Epithelial cell of esophagus (primary cell): ENCODE data around the gene PLEKHG1.

ENCODE experiments used
- DNase-seq: peaks from one replicate; pipeline ENCODE4 v3.0.0; 2010; ENCODE audit warnings: low read depth
- H3K4me3 ChIP-seq: 2 replicates; pipeline ENCODE4 v1.5.1; 2011; ENCODE audit warnings: mild to moderate bottlenecking, low read length, control low read depth
- TF ChIP-seq, protein P1 (sequence below): IDR thresholded peaks from 2 replicates; pipeline ENCODE4 v1.5.1; 2011; ENCODE audit warnings: low read depth, mild to moderate bottlenecking, low read length, control low read depth, inconsistent platforms; ENCODE audit not compliant: insufficient read depth; ENCODE audit errors: missing control alignments

Gene PLEKHG1

DNA sequence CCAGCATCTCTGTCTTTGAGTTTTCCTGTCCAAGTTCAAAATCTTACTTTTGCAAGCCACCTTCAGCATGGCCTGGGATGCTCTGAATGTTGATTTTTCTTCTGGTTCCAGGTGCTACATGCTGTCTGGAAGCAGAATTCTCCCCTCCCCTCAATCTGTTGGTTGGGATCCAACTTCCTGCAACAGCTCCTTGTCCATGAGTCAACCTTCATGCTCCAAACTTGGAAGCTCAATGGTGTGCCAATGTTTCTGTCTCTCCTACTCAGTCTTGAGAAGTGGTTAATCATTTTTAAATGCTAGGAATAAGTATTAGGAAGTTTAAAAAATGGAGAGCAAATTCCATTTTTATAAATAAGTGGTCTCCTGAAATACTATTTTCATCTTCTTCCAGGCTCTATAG is 33.2 kb upstream of the PLEKHG1 start:
- TF ChIP-seq, protein P1, sequence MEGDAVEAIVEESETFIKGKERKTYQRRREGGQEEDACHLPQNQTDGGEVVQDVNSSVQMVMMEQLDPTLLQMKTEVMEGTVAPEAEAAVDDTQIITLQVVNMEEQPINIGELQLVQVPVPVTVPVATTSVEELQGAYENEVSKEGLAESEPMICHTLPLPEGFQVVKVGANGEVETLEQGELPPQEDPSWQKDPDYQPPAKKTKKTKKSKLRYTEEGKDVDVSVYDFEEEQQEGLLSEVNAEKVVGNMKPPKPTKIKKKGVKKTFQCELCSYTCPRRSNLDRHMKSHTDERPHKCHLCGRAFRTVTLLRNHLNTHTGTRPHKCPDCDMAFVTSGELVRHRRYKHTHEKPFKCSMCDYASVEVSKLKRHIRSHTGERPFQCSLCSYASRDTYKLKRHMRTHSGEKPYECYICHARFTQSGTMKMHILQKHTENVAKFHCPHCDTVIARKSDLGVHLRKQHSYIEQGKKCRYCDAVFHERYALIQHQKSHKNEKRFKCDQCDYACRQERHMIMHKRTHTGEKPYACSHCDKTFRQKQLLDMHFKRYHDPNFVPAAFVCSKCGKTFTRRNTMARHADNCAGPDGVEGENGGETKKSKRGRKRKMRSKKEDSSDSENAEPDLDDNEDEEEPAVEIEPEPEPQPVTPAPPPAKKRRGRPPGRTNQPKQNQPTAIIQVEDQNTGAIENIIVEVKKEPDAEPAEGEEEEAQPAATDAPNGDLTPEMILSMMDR, result no peak
- DNase-seq, result peak; percentile 34

DNA sequence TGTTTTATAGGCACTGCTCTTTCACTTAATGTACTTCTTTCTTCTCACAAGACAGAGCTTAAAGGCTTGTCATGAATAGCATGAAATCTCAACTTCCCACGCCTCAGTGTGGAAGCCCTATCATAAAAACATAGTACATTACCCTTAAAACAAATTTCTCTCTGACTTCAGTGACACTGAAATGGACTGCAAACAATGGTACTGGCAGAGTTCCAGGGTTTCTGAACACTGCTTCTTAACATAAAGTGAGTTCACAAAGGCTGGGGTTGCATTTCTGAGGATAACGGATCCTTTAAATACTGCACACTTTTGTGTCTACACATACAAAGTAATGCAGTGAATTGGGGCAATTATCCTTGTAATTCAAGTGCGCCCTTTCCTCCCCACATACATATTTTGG is 32.3 kb upstream of the PLEKHG1 start:
- TF ChIP-seq, protein P1, result no peak
- H3K4me3 ChIP-seq, result no peak overlapping the region
- no peak for DNase-seq

More for the DNA sequence above, 33.2 kb upstream of the PLEKHG1 start:
- no peak overlapping the region for H3K4me3 ChIP-seq

DNA sequence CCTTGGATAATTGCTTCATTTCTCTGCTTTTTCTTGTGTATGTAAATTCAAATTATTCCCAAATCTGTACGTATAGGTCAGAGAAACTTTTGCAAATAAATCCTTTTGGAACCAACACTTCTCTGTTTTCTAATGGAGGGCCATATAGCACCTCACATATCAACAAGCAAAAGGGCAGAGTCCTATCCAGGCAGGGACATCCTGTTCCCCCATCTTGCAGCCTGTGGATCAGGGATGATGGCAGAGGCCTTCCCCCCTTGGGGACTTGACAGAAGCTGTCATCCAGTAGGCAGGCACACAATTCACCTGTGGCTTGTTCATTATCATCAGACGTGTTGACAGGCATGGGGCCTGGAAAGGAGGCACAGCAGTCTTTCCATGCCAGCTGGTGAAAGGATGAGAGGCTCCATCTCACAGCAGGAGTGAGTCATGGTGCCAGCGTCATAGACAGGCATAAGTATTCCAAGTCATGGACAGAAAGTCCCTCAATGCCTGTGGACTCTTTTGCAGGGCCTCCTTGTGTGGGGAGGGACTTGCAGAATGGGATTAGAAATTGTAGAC is 31.8 kb upstream of the PLEKHG1 start:
- H3K4me3 ChIP-seq, result no peak overlapping the region
- DNase-seq, result peak; percentile 42
- TF ChIP-seq, protein P1, result no peak

DNA sequence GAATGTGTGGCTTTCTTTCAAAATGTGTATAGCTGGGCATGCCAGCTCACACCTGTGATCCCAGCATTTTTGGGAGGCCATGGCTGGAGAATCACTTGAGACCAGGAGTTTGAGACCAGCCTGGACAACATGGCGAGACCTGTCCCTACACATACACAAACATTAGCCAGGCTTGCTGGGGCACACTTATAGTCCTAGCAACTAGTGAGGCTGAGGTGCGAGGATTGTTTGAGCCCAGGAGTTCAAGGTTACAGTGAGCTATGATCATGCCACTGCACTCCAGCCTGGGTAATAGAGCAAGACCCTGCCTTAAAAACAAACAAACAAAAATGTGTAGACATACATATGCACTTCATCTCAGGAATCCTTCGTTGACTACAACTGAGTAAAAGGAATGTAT is 31.1 kb upstream of the PLEKHG1 start:
- no peak for DNase-seq
- H3K4me3 ChIP-seq, result no peak overlapping the region
- TF ChIP-seq, protein P1, result no peak

DNA sequence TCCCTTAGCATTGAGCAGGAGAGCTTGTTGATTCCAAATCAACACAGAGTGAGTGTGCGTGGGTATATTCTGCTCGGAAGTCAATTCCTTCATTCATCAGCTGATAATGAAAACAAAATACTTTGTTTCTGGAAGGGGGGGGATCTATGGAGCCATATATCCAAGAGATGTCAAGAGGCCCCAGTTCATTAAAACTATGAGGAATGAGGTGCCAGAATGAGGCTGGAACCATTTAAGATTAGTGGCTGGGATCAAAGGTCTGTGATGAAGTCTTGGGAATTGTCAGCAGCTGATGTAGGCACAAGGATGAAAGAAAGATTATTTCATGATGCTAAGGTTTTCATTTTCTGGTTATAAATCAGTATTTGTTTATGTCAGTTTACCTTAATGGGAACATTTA is 30.5 kb upstream of the PLEKHG1 start:
- H3K4me3 ChIP-seq, result no peak overlapping the region
- TF ChIP-seq, protein P1, result no peak
- DNase-seq, result no peak

DNA sequence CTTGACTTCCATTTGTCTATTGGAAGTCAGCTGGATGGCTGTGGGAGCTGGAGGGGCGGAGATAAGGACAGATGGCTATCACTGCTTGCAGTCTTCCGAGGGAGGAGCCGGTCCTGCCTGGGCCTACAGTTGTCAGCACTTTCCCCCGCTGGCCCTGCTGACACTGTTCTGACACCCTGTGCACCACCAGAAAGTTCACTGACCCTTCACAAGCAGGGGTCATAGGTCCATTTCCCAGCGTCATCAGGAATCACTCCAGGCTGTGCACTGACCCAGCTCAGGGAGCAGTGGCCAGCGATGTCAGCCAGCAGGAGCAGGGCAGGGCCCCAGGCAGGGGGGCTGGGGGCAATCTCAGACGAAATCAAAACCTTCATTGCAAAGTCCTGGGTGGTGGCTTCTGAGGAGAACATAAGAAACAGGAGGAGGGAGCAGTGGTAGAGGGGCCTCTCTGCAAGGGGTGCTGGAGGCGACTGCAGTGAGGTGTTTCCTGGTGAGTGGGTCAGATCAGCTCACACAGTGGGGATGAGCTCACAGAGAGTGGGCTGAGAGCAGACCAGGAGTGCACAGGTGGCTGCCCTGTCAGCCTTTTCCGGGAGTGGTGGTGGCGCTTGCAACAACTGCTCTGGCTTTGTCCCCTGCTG is 26.5 kb upstream of the PLEKHG1 start:
- TF ChIP-seq, protein P1, result no peak
- H3K4me3 ChIP-seq, result no peak overlapping the region
- no peak for DNase-seq

DNA sequence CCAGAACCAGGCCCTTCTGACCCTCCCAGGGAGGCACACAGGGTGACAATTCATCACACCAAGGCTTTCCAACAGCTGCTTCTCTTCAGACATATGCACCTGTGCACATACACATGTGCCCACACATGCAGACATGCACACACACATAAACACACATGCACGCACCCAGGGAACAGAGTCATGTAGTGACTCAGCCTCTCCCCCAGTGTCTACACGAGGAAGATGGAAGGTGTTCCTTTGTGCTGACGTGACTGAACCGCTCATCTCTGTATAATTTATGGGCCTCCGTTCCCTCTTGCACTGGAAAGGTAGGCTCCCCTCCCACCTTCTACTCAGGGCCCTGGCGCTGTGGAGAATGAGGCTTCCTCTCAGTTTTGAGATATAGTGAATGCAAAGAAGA is 23.8 kb upstream of the PLEKHG1 start:
- no peak for DNase-seq
- TF ChIP-seq, protein P1, result no peak
- no peak overlapping the region for H3K4me3 ChIP-seq
